Measurements from ENCODE around the gene TUBG1.

DNA sequence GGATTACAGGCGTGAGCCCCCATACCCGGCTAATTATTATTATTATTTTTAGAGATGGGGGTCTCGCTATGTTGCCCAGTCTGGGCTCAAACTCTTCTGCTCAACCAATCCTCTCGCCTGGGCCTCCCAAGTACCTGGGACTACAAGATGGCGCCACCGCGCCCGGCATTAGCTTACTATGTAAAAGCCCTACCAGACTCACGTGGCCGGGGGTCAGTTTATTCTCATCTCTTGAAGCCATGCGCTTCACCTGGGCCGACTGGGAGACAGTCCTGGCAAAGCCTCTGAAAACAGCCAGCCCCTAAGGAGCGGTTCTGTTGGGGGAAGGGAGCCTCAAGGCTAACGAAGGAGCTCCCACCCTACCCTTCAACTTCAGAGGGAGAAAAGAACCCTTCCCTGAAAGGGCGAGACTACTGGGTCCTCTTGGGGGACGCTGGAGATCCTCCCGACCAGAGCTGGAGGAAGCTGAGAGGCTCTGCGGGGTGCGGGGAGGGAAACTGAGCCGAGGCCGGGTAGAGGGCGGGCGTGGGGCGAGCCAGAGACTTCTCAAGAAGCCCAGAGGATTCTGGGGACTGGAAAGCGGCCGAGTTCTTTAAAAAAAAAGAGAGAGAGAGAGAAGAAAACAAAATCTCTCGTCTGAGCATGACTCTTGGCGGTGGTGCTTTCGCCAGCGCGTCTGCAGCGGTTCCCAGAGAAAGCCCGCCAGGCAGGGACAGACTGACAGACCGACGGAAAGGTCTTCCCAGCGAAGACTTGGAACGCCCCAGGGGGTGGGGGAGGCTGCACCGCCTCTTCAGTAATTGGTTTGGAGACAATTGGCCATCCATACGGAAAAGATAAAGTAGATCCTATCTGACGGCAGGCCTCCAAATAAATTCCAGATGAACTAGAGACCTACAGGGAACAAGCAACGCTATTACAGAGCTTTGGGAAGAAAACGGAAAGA, 44.0 kb downstream of the TUBG1 start:
- TF ChIP-seq, protein P1, sequence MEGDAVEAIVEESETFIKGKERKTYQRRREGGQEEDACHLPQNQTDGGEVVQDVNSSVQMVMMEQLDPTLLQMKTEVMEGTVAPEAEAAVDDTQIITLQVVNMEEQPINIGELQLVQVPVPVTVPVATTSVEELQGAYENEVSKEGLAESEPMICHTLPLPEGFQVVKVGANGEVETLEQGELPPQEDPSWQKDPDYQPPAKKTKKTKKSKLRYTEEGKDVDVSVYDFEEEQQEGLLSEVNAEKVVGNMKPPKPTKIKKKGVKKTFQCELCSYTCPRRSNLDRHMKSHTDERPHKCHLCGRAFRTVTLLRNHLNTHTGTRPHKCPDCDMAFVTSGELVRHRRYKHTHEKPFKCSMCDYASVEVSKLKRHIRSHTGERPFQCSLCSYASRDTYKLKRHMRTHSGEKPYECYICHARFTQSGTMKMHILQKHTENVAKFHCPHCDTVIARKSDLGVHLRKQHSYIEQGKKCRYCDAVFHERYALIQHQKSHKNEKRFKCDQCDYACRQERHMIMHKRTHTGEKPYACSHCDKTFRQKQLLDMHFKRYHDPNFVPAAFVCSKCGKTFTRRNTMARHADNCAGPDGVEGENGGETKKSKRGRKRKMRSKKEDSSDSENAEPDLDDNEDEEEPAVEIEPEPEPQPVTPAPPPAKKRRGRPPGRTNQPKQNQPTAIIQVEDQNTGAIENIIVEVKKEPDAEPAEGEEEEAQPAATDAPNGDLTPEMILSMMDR (IDR thresholded peaks at IDR 0.05) = no peak
- no peak for TF ChIP-seq ZFX (IDR thresholded peaks at IDR 0.05; ENCODE audit: borderline replicate concordance)
